Activated CD8-positive, alpha-beta T cell treated with anti-CD3 and anti-CD28 coated beads for 36 hours (primary cell): ENCODE data around the gene SHANK2. TPM values are rescaled to one million over a fixed set of nuclear protein-coding genes. Genes with fewer than 3 reads are reported as not detected.

Source experiments
- ATAC-seq: fragments of 200-7000 bp; cut with Tn5 transposase; one replicate; pipeline ENCODE4 v1.10.0; 2021; ENCODE audit warnings: mild to moderate bottlenecking, moderate library complexity
- CTCF ChIA-PET: fragments of 350-600 bp; sonication (Branson Sonifier 250); formaldehyde crosslinking; loops from one replicate; lab custom pipeline; 2021; ENCODE audit warnings: antibody characterized with exemption; lab: Charles Lee
- POLR2A ChIA-PET: fragments of 350-600 bp; sonication (Branson Sonifier 250); formaldehyde crosslinking; loops from one replicate; lab custom pipeline; 2021; ENCODE audit warnings: antibody characterized with exemption; lab: Charles Lee
- DNase-seq: peaks from one replicate; pipeline ENCODE4 v3.0.0-alpha.2; 2020
- H3K27ac Mint-ChIP-seq: one replicate; pipeline ENCODE4 v1.8.0; 2021; ENCODE audit warnings: mild to moderate bottlenecking, mixed read lengths
- H3K27me3 Mint-ChIP-seq: one replicate; pipeline ENCODE4 v1.8.0; 2021; ENCODE audit warnings: mixed read lengths
- H3K36me3 Mint-ChIP-seq: one replicate; pipeline ENCODE4 v1.8.0; 2021; ENCODE audit warnings: low read depth, mixed read lengths
- H3K4me1 Mint-ChIP-seq: one replicate; pipeline ENCODE4 v1.8.0; 2021; ENCODE audit warnings: low read depth, mixed read lengths
- H3K4me3 Mint-ChIP-seq: one replicate; pipeline ENCODE4 v1.8.0; 2021; ENCODE audit warnings: mild to moderate bottlenecking, moderate library complexity, mixed read lengths
- H3K9me3 Mint-ChIP-seq: one replicate; pipeline ENCODE4 v1.8.0; 2021; ENCODE audit warnings: mixed read lengths
- CTCF ChIP-seq: fragments of 200-600 bp; IDR thresholded peaks from one replicate; pipeline ENCODE4 v1.8.0; 2022; ENCODE audit warnings: antibody characterized with exemption, mild to moderate bottlenecking
- intact Hi-C: fragments of 100-400 bp; cut with micrococcal nuclease; formaldehyde crosslinking; loops from one replicate; pipeline ENCODE4 v1.10.0; 2022
- total RNA-seq, 2 experiments: library from RNA; stranded (reverse); gene quantifications; one replicate each; pipeline ENCODE4 v1.2.3, GENCODE V29; 2021

SHANK2 gene
- total RNA-seq, 2 experiments from 2014 or later = not detected

- ChIA-PET CTCF (no interaction called here), POLR2A (no interaction called here)
- TF ChIP-seq CTCF = no peak
- no peaks in the 10 kb centered on the region for H3K9me3 Mint-ChIP-seq
- intact Hi-C loops = no loop called here
- H3K4me3 Mint-ChIP-seq = no peak overlapping the region
- no peaks in the 10 kb centered on the region for H3K36me3 Mint-ChIP-seq
- DNase-seq (no peak), ATAC-seq (no peak)
- H3K4me1 Mint-ChIP-seq = no peaks in the 10 kb centered on the region
- H3K27ac Mint-ChIP-seq = no peak overlapping the region
- H3K27me3 Mint-ChIP-seq = peaks cover 44% of the 10 kb centered on the region
Observed at GRCh38 chr11:71251761-71252268, 562 bp downstream of the SHANK2 start.

GRCh38 chr11:71251151-71251721 lies 1.1 kb downstream of the SHANK2 start:
- ChIA-PET POLR2A (no interaction called here), CTCF (no interaction called here)
- Mint-ChIP-seq H3K4me3 (no peak overlapping the region), H3K9me3 (no peaks in the 10 kb centered on the region), H3K27ac (no peak overlapping the region), H3K27me3 (peaks cover 44% of the 10 kb centered on the region), H3K4me1 (no peaks in the 10 kb centered on the region), H3K36me3 (no peaks in the 10 kb centered on the region)
- DNase-seq (no peak), ATAC-seq (no peak)
- intact Hi-C loops = no loop called here
- no peak for TF ChIP-seq CTCF

GRCh38 chr11:71250523-71251150 lies 1.7 kb downstream of the SHANK2 start:
- no peaks in the 10 kb centered on the region for H3K36me3 Mint-ChIP-seq
- no peak overlapping the region for H3K4me3 Mint-ChIP-seq
- H3K27me3 Mint-ChIP-seq = peaks cover 42% of the 10 kb centered on the region
- intact Hi-C loops = no loop called here
- no peak for TF ChIP-seq CTCF
- no peaks in the 10 kb centered on the region for H3K9me3 Mint-ChIP-seq
- ChIA-PET CTCF (no interaction called here), POLR2A (no interaction called here)
- ATAC-seq = no peak
- H3K27ac Mint-ChIP-seq = no peak overlapping the region
- H3K4me1 Mint-ChIP-seq = no peaks in the 10 kb centered on the region
- no peak for DNase-seq

- Mint-ChIP-seq H3K9me3 (no peaks in the 10 kb centered on the region), H3K4me3 (no peak overlapping the region), H3K36me3 (no peaks in the 10 kb centered on the region), H3K27ac (no peak overlapping the region), H3K27me3 (peaks cover 35% of the 10 kb centered on the region), H3K4me1 (no peaks in the 10 kb centered on the region)
- DNase-seq = no peak
- CTCF ChIA-PET = no interaction called here
- POLR2A ChIA-PET = no interaction called here
- TF ChIP-seq CTCF = no peak
- intact Hi-C loops = no loop called here
- no peak for ATAC-seq
Observed at GRCh38 chr11:71249301-71249700, 3.1 kb downstream of the SHANK2 start.

GRCh38 chr11:71248656-71249055 lies 3.7 kb downstream of the SHANK2 start:
- Mint-ChIP-seq H3K9me3 (no peaks in the 10 kb centered on the region), H3K27me3 (peaks cover 31% of the 10 kb centered on the region), H3K27ac (no peak overlapping the region), H3K4me3 (no peak overlapping the region), H3K36me3 (no peaks in the 10 kb centered on the region), H3K4me1 (no peaks in the 10 kb centered on the region)
- ATAC-seq (no peak), DNase-seq (no peak)
- POLR2A ChIA-PET = no interaction called here
- CTCF ChIA-PET = no interaction called here
- intact Hi-C loops = no loop called here
- no peak for TF ChIP-seq CTCF
